Measurements from ENCODE around the gene ZNF512B.

The ZNF512B gene

DNA sequence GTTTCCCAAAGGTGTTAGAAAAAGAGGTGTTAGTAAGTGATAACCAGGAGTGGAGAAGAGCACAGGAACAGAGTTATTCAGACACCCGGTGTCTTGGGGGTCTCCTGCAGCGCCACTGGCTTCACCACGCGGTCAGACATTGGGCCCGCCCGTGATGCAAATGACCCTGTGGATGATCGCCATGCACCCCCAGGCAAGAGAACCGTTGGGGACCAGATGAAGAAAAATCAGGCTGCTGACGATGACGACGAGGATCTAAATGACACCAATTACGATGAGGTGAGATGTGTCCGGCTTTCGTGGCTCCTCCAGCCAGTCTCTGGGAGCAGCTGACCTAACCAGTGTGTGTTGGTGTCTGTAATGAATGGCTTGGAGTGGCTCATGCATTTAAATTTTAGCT, 13.2 kb upstream of the ZNF512B start:
- Histone ChIP-seq H3K79me2 (ENCODE audit: insufficient read depth, low read length) (peaks cover 45% of the 10 kb centered on the region), H3K4me3 (ENCODE audit: low read length, poor library complexity, severe bottlenecking) (peak overlapping the region; percentile 90), H3K9me2 (replicated peaks; ENCODE audit: low read depth, low read length) (no peaks in the 10 kb centered on the region), H3K27me3 (ENCODE audit: insufficient read depth, low read length, poor library complexity, severe bottlenecking) (no peaks in the 10 kb centered on the region), H3K9ac (ENCODE audit: low read depth, low read length, poor library complexity, severe bottlenecking) (peak overlapping the region; percentile 40), H2AFZ (ENCODE audit: low read length) (no peak overlapping the region), H3K36me3 (ENCODE audit: insufficient read depth, low read length) (peaks cover 28% of the 10 kb centered on the region; the same call in 1 of the 2 replicates), H3F3A (ENCODE audit: low read depth) (0 out of 2 replicates have a peak, but pooled peaks cover 7% of the 10 kb centered on the region), H3K4me1 (ENCODE audit: insufficient read depth, low read length, poor library complexity, severe bottlenecking) (peaks cover 32% of the 10 kb centered on the region), H4K20me1 (ENCODE audit: insufficient read depth, low read length, poor library complexity, severe bottlenecking) (peaks cover 19% of the 10 kb centered on the region), H3K4me2 (ENCODE audit: low read depth, low read length, poor library complexity, severe bottlenecking) (peak overlapping the region; percentile 100), H3K9me3 (ENCODE audit: insufficient read depth, low read depth, low read length) (no peaks in the 10 kb centered on the region)
- TF ChIP-seq EZH2phosphoT487 (IDR thresholded peaks at IDR 0.05; ENCODE audit: borderline replicate concordance) (no peak), CTCF (conservative IDR thresholded peaks at IDR 0.05; ENCODE audit: low read length) (no peak)

DNA sequence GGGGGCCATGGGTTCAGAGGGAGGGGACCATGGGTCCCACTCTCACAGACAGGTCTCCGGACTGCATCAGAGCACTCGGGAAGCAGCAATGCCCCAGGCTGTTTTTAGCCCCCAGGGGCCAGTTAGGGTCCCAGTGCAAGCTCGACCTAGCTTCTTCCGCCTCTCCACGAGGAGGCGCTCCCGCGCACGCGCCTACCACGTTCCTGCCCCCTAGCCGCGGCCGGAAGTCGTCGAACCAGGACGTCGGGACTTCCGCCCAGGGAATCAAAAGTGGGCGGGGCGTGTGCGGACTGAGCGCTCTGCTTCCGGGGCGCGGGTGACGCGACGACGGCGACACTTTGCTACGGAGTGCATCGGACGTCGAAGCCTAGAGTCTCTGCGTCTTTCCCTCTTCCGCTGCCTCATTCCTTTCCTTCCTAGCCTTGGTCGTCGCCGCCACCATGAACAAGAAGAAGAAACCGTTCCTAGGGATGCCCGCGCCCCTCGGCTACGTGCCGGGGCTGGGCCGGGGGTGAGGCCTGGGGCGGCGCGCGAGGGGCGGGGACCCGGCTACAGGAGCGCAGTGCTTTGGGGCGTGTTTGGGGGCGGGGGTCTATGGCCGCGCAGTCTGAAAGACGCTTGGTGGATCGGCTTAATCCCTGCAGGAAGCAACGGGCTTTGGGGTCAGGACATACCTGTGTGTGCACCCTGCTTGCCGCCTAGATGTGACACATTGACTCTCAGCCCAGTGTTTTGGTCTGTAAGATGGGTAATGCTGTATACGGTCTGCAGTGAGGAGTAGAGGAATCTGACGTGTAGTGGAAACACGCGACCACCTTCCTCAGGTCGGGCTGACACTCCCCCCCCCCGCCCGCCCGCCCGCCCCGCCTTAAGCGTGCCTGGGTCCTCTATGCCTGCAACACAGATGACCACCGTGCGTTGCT, 11.3 kb upstream of the ZNF512B start, which contains the start of gene PRPF6:
Gene PRPF6 (plus strand): TSS at position 327 of the 923 bp plus-strand sequence. CDS start 114 bp downstream, at position 441.
- H3K79me2 ChIP-seq (ENCODE audit: insufficient read depth, low read length), result peaks cover 45% of the 10 kb centered on the region
- peaks cover 17% of the 10 kb centered on the region; the same call in 1 of the 2 replicates for H3K36me3 ChIP-seq (ENCODE audit: insufficient read depth, low read length)
- H3K9me2 ChIP-seq (replicated peaks; ENCODE audit: low read depth, low read length), result no peaks in the 10 kb centered on the region
- H3F3A ChIP-seq (ENCODE audit: low read depth), result 0 out of 2 replicates have a peak, but pooled peaks cover 7% of the 10 kb centered on the region
- H3K4me1 ChIP-seq (ENCODE audit: insufficient read depth, low read length, poor library complexity, severe bottlenecking), result peaks cover 44% of the 10 kb centered on the region
- TF ChIP-seq EZH2phosphoT487 (IDR thresholded peaks at IDR 0.05; ENCODE audit: borderline replicate concordance), result no peak
- peak; percentile 75 for TF ChIP-seq CTCF (conservative IDR thresholded peaks at IDR 0.05; ENCODE audit: low read length)
- H3K9me3 ChIP-seq (ENCODE audit: insufficient read depth, low read depth, low read length), result no peaks in the 10 kb centered on the region
- peak within 1 kb of the TSS; percentile 90 for H3K4me3 ChIP-seq (ENCODE audit: low read length, poor library complexity, severe bottlenecking)
- H2AFZ ChIP-seq (ENCODE audit: low read length), result peak within 1 kb of the TSS; percentile 89
- peak within 1 kb of the TSS; percentile 100 for H3K4me2 ChIP-seq (ENCODE audit: low read depth, low read length, poor library complexity, severe bottlenecking)
- peak within 1 kb of the TSS; percentile 88 for H3K9ac ChIP-seq (ENCODE audit: low read depth, low read length, poor library complexity, severe bottlenecking)
- peaks cover 19% of the 10 kb centered on the region for H4K20me1 ChIP-seq (ENCODE audit: insufficient read depth, low read length, poor library complexity, severe bottlenecking)
- H3K27me3 ChIP-seq (ENCODE audit: insufficient read depth, low read length, poor library complexity, severe bottlenecking), result no peaks in the 10 kb centered on the region

GRCh38 chr20:63980317-63980805, 10.6 kb upstream of the ZNF512B start:
- Histone ChIP-seq H3K4me3 (ENCODE audit: low read length, poor library complexity, severe bottlenecking) (peak overlapping the region; percentile 90), H2AFZ (ENCODE audit: low read length) (peak overlapping the region; percentile 74)

More at GRCh38 chr20:63980317-63980805, 10.6 kb upstream of the ZNF512B start:
- Histone ChIP-seq H3K4me1 (ENCODE audit: insufficient read depth, low read length, poor library complexity, severe bottlenecking) (peaks cover 44% of the 10 kb centered on the region), H3F3A (ENCODE audit: low read depth) (0 out of 2 replicates have a peak, but pooled peaks cover 7% of the 10 kb centered on the region), H3K79me2 (ENCODE audit: insufficient read depth, low read length) (peaks cover 45% of the 10 kb centered on the region), H3K9me3 (ENCODE audit: insufficient read depth, low read depth, low read length) (no peaks in the 10 kb centered on the region), H3K9ac (ENCODE audit: low read depth, low read length, poor library complexity, severe bottlenecking) (peak overlapping the region; percentile 88), H3K9me2 (replicated peaks; ENCODE audit: low read depth, low read length) (no peaks in the 10 kb centered on the region), H3K27me3 (ENCODE audit: insufficient read depth, low read length, poor library complexity, severe bottlenecking) (no peaks in the 10 kb centered on the region), H3K36me3 (ENCODE audit: insufficient read depth, low read length) (peaks cover 11% of the 10 kb centered on the region; the same call in 1 of the 2 replicates), H3K4me2 (ENCODE audit: low read depth, low read length, poor library complexity, severe bottlenecking) (peak overlapping the region; percentile 87), H4K20me1 (ENCODE audit: insufficient read depth, low read length, poor library complexity, severe bottlenecking) (peaks cover 19% of the 10 kb centered on the region)
- TF ChIP-seq CTCF (conservative IDR thresholded peaks at IDR 0.05; ENCODE audit: low read length) (no peak), EZH2phosphoT487 (IDR thresholded peaks at IDR 0.05; ENCODE audit: borderline replicate concordance) (no peak)

All from Loucy (cell line).